ENCODE data around the gene BCO2.

DNA sequence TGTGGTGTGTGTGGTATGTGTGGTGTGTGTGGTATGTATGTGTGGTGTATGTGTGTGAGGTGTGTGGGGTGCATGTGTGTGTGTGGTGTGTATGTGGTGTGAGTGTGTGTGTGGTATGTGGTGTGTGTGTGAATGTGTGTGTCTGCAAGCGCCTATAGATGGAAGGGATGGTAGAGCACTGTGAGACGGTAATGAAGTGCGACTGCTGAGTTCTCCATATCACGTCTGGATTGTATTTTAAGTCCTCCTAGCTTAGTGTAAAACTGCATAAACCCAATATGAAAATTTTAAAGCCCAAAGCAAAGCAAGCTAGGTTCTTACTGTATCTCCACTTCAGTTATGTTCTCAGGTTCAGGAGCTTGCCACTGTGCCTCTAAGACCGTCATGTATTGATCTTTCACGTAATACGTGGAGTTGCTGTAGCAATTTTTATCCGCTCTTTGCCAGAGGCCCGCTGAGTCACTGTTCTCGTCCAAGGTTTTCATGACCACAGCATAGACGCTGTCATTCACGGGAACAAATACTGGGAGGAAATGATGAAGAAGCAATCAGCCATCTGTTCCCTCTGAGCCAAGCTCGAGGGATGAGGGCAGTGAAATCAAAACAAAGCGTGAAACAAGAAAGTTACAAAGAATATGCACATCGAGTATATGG, 79.9 kb downstream of the BCO2 start:
- TF ChIP-seq, protein P1, sequence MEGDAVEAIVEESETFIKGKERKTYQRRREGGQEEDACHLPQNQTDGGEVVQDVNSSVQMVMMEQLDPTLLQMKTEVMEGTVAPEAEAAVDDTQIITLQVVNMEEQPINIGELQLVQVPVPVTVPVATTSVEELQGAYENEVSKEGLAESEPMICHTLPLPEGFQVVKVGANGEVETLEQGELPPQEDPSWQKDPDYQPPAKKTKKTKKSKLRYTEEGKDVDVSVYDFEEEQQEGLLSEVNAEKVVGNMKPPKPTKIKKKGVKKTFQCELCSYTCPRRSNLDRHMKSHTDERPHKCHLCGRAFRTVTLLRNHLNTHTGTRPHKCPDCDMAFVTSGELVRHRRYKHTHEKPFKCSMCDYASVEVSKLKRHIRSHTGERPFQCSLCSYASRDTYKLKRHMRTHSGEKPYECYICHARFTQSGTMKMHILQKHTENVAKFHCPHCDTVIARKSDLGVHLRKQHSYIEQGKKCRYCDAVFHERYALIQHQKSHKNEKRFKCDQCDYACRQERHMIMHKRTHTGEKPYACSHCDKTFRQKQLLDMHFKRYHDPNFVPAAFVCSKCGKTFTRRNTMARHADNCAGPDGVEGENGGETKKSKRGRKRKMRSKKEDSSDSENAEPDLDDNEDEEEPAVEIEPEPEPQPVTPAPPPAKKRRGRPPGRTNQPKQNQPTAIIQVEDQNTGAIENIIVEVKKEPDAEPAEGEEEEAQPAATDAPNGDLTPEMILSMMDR (IDR thresholded peaks at IDR 0.05), result no peak
- TF ChIP-seq POLR2AphosphoS5 (IDR thresholded peaks at IDR 0.05), result no peak

All from prostate gland (tissue), 2 donors.